Measurements from ENCODE around the gene PLCL2. TPM values are rescaled to one million over a fixed set of nuclear protein-coding genes. Genes with fewer than 3 reads are reported as not detected.

PLCL2 gene
- total RNA-seq, 4 donors from 2014 or later = 5.1 to 12.3 (median 6.9) TPM

- no peak overlapping the region for H3K27ac ChIP-seq
- H3K27me3 ChIP-seq = no peaks in the 10 kb centered on the region
- no peak for ATAC-seq
- H3K9me3 ChIP-seq = peaks cover 0 to 6% (median 0%) of the 10 kb centered on the region in 3 donors
- 54% methylated on average over 4 of the region's 8 CpGs for WGBS, 2 donors (ENCODE audit: low coverage in 1 of 2)
- H3K4me3 ChIP-seq = no peak overlapping the region
- no peaks in the 10 kb centered on the region for H3K36me3 ChIP-seq
- TF ChIP-seq CTCF (IDR thresholded peaks at IDR 0.05) (no peak), POLR2AphosphoS5 (IDR thresholded peaks at IDR 0.05) (no peak), EP300 (IDR thresholded peaks at IDR 0.05) (no peak), POLR2A (IDR thresholded peaks at IDR 0.05) (no peak)
- peaks cover 0 to 8% (median 0%) of the 10 kb centered on the region in 3 donors for H3K4me1 ChIP-seq
Measured at GRCh38 chr3:16928386-16929132, 43.8 kb downstream of the PLCL2 start.

GRCh38 chr3:16929311-16929710 lies 44.6 kb downstream of the PLCL2 start:
- Histone ChIP-seq H3K9me3 (peaks cover 0 to 5% (median 0%) of the 10 kb centered on the region in 3 donors), H3K27me3 (no peaks in the 10 kb centered on the region), H3K4me1 (peaks cover 0 to 8% (median 0%) of the 10 kb centered on the region in 3 donors), H3K27ac (no peak overlapping the region), H3K4me3 (no peak overlapping the region), H3K36me3 (no peaks in the 10 kb centered on the region)
- TF ChIP-seq POLR2AphosphoS5 (IDR thresholded peaks at IDR 0.05) (no peak), CTCF (IDR thresholded peaks at IDR 0.05) (no peak), EP300 (IDR thresholded peaks at IDR 0.05) (no peak), POLR2A (IDR thresholded peaks at IDR 0.05) (no peak)
- no peak for ATAC-seq
- WGBS, 2 donors (ENCODE audit: low coverage in 1 of 2) = 63 to 82% methylated on average over 1 to 2 of the region's 2 CpGs

GRCh38 chr3:16932877-16933276 lies 48.1 kb downstream of the PLCL2 start:
- no peaks in the 10 kb centered on the region for H3K36me3 ChIP-seq
- WGBS, 2 donors (ENCODE audit: low coverage in 1 of 2) = 43 to 54% methylated on average over 4 to 6 of the region's 7 CpGs
- H3K4me1 ChIP-seq = peaks cover 0 to 8% (median 0%) of the 10 kb centered on the region in 3 donors
- H3K9me3 ChIP-seq = no peaks in the 10 kb centered on the region
- no peak for ATAC-seq
- TF ChIP-seq POLR2A (IDR thresholded peaks at IDR 0.05) (no peak), POLR2AphosphoS5 (IDR thresholded peaks at IDR 0.05) (no peak), EP300 (IDR thresholded peaks at IDR 0.05) (no peak), CTCF (IDR thresholded peaks at IDR 0.05) (no peak)
- no peaks in the 10 kb centered on the region for H3K27me3 ChIP-seq
- H3K4me3 ChIP-seq = no peak overlapping the region
- H3K27ac ChIP-seq = no peak overlapping the region

GRCh38 chr3:16935781-16936180 lies 51.0 kb downstream of the PLCL2 start:
- TF ChIP-seq CTCF (IDR thresholded peaks at IDR 0.05) = no peak
- TF ChIP-seq EP300 (IDR thresholded peaks at IDR 0.05) = no peak
- TF ChIP-seq POLR2AphosphoS5 (IDR thresholded peaks at IDR 0.05) = no peak
- TF ChIP-seq POLR2A (IDR thresholded peaks at IDR 0.05) = no peak
- no peak for ATAC-seq
- no peak overlapping the region for H3K4me3 ChIP-seq
- H3K27ac ChIP-seq = no peak overlapping the region
- no peaks in the 10 kb centered on the region for H3K27me3 ChIP-seq
- H3K4me1 ChIP-seq = no peaks in the 10 kb centered on the region
- no peaks in the 10 kb centered on the region for H3K36me3 ChIP-seq
- WGBS, 2 donors (ENCODE audit: low coverage in 1 of 2) = 14 to 78% methylated on average over 1 of the region's 1 CpG
- no peaks in the 10 kb centered on the region for H3K9me3 ChIP-seq

GRCh38 chr3:16936233-16936632 lies 51.5 kb downstream of the PLCL2 start:
- Histone ChIP-seq H3K4me3 (no peak overlapping the region), H3K27me3 (no peaks in the 10 kb centered on the region), H3K27ac (no peak overlapping the region), H3K4me1 (no peaks in the 10 kb centered on the region), H3K9me3 (no peaks in the 10 kb centered on the region), H3K36me3 (no peaks in the 10 kb centered on the region)
- ATAC-seq = no peak
- WGBS, 2 donors (ENCODE audit: low coverage in 1 of 2) = 65 to 94% methylated on average over 2 of the region's 2 CpGs
- TF ChIP-seq CTCF (IDR thresholded peaks at IDR 0.05) (no peak), POLR2AphosphoS5 (IDR thresholded peaks at IDR 0.05) (no peak), EP300 (IDR thresholded peaks at IDR 0.05) (no peak), POLR2A (IDR thresholded peaks at IDR 0.05) (no peak)

Data from gastroesophageal sphincter (tissue), 4 donors.